Measurements from ENCODE around the gene ZNF8. TPM values are rescaled to one million over a fixed set of nuclear protein-coding genes. Genes with fewer than 3 reads are reported as not detected.

Gene ZNF8
- total and polyA plus RNA-seq, 2 of the 4 experiments (the other 2 are of a cell fraction), result 2.1 to 3.9 TPM

- H3K4ac ChIP-seq (ENCODE audit: low read depth, low read length), result no peak overlapping the region
- no peak overlapping the region for H2BK120ac ChIP-seq (ENCODE audit: low read depth, low read length)
- H3K9me3 ChIP-seq (ENCODE audit: control insufficient read depth, insufficient read depth, low read length), result peaks cover 81% of the 10 kb centered on the region
- peaks cover 82% of the 10 kb centered on the region for H3K36me3 ChIP-seq (ENCODE audit: control insufficient read depth, insufficient read depth, low read length)
- POLR2A ChIA-PET (ENCODE audit: unreplicated experiment), result no interaction called here
- H3K56ac ChIP-seq (ENCODE audit: extremely low read depth, insufficient read depth, low read length), result no peak overlapping the region
- peak overlapping the region; percentile 55 for H2AK9ac ChIP-seq (replicated peaks; ENCODE audit: low read depth, low read length, poor library complexity)
- H3K14ac ChIP-seq (replicated peaks; ENCODE audit: low read depth, low read length), result no peak overlapping the region
- H3K4me2 ChIP-seq (ENCODE audit: low read depth, low read length), result no peak overlapping the region
- in situ Hi-C loops (cut with MboI; ENCODE audit: low sequenced_read_pairs), result no loop called here
- H3K27ac ChIP-seq (ENCODE audit: insufficient read depth, low read length), result no peak overlapping the region
- no peaks in the 10 kb centered on the region for H4K20me1 ChIP-seq (ENCODE audit: insufficient read depth, low read length)
- H3K4me1 ChIP-seq (ENCODE audit: control insufficient read depth, insufficient read depth, low read length), result no peaks in the 10 kb centered on the region
- CTCF ChIA-PET, result no interaction called here
- H2BK5ac ChIP-seq (ENCODE audit: low read depth, low read length, poor library complexity, severe bottlenecking), result no peak overlapping the region
- no peak overlapping the region for H2BK15ac ChIP-seq (ENCODE audit: low read depth, low read length)
- peaks cover 13 to 16% of the 10 kb centered on the region in 2 experiments for H3K79me1 ChIP-seq (ENCODE audit: low read depth in 1 of 2, low read length in 2 of 2)
- intact Hi-C loops (cut with micrococcal nuclease), result no loop called here
- H3K9me1 ChIP-seq (ENCODE audit: insufficient read depth, low read length), result no peaks in the 10 kb centered on the region
- dilution Hi-C loops (cut with HindIII; ENCODE audit: low sequenced_read_pairs, unreplicated experiment), result no loop called here
- H2AFZ ChIP-seq (replicated peaks; ENCODE audit: low read length, poor library complexity), result no peak overlapping the region
- H4K8ac ChIP-seq (ENCODE audit: low read depth in 2 of 2, low read length in 2 of 2), result no peak overlapping the region
- no peak overlapping the region for H4K5ac ChIP-seq (ENCODE audit: low read depth, low read length)
- 100% methylated on average over 1 of the region's 6 CpGs; no CpG with 5 or more reads in 1 of the 2 experiments for WGBS, 2 experiments (ENCODE audit: extremely low coverage in 2 of 2, insufficient read length in 1 of 2)
- H3K27me3 ChIP-seq (ENCODE audit: control insufficient read depth, insufficient read depth, low read length), result no peaks in the 10 kb centered on the region
- TF ChIP-seq MAZ (IDR thresholded peaks at IDR 0.05; ENCODE audit: borderline replicate concordance, low read depth, low read length), result no peak
- H3K9ac ChIP-seq (ENCODE audit: low read depth, low read length), result no peak overlapping the region
- no peak overlapping the region for H4K91ac ChIP-seq (ENCODE audit: insufficient read depth, low read depth, low read length)
- DNase-seq (no peak), ATAC-seq (ENCODE audit: low read depth) (no peak)
- no peak overlapping the region for H3K23ac ChIP-seq (ENCODE audit: low read depth, low read length)
- no TSS peak for BruUV-seq (replicated peaks)
- no peak overlapping the region for H3K18ac ChIP-seq (ENCODE audit: low read depth, low read length)
- no peak overlapping the region for H2BK20ac ChIP-seq (ENCODE audit: low read depth, low read length)
- no peak overlapping the region for H3K4me3 ChIP-seq (ENCODE audit: insufficient read depth, low read depth, low read length)
- H2AK5ac ChIP-seq (ENCODE audit: low read depth, low read length), result no peak overlapping the region
Observed at GRCh38 chr19:58243351-58243750, 35.4 kb upstream of the ZNF8 start.
